Measurements from ENCODE around the gene TNFRSF13B.

The TNFRSF13B gene

DNA sequence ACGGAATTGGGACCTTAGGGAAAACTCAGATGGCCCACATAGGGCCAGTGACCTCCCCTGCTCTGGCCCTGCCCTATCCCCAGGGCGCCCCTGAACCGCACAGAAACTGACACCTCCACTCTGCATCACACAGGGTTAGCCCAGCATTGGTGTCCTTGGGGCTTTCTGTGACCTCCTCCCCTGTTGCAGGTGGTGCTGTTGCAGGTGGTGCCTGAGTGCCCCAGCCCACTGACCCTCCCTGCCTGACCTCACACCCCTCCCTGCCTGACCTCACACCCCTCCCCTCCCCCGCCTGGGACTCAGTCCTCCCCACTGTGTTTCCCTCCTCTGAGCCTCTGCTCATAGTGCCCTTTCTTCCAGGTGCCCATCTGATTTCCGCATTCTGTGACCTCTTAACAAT lies 21.4 kb downstream of the TNFRSF13B start:
- H3K27ac Mint-ChIP-seq = no peak overlapping the region
- peaks cover 46 to 58% of the 10 kb centered on the region in 2 donors for H3K27me3 Mint-ChIP-seq
- no peaks in the 10 kb centered on the region for H3K4me1 Mint-ChIP-seq (ENCODE audit: low read depth in 2 of 2)
- ATAC-seq (replicated peaks) (no peak), DNase-seq (no peak)
- H3K9me3 Mint-ChIP-seq = peaks cover 3 to 14% of the 10 kb centered on the region in 2 donors
- no peaks in the 10 kb centered on the region for H3K36me3 Mint-ChIP-seq (ENCODE audit: insufficient read depth)
- H3K4me3 Mint-ChIP-seq = no peak overlapping the region

DNA sequence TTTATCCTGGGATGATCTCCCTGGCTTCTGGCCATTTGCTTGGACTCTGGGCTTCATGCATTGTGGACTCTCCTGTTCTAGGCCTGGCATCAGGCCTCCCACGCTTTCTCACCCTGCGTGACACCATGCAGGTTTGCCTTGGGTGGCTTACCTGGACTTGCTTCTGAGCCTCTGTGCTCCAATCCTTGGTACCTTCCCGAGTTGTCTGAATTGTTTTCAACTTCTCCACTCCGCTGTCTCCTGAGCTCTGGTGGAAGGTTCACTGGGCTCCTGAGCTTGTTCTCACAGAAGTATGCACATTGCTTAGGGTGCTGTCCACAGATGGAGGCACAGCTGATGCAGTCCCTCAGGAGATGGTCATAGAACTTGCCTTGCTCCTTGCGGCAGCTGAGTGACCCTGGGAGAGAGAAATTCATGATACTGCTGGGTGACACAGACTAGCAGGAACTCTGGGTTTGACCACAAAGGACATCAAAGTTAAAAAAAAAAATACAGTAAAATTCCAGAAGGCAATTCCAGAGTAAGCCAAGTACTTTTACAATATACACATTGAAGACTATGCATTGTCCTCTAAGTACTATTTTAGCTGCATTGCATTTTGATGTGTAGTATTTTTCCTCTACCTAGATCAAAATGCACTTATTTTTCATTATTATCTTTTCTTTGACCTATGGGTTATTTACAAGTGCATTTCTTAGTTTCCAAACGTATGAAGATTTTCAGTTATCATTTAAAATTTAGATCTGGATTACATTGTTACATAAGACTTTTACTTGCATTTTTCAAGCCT lies 23.1 kb downstream of the TNFRSF13B start:
- Mint-ChIP-seq H3K9me3 (peaks cover 3 to 14% of the 10 kb centered on the region in 2 donors), H3K27me3 (peaks cover 33 to 57% of the 10 kb centered on the region in 2 donors), H3K4me1 (ENCODE audit: low read depth in 2 of 2) (no peaks in the 10 kb centered on the region), H3K36me3 (ENCODE audit: insufficient read depth) (no peaks in the 10 kb centered on the region), H3K4me3 (no peak overlapping the region), H3K27ac (no peak overlapping the region)
- ATAC-seq (replicated peaks) = no peak
- no peak for DNase-seq

DNA sequence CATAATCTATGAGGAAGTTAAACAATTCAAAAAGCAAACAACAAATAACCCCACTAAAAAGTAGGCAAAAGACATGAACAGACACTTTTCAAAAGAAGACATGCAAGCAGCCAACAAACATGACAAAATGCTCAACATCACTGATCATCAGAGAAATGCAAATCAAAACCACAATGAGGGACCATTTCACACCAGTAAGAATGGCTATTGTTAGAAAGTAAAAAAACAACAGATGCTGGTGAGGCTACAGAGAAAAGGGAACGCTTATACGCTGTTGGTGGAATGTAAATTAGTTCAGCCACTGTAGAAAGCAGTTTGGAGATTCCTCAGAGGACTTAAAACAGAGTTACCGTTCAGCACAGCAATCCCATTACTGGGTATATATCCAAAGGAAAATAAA lies 24.4 kb downstream of the TNFRSF13B start:
- H3K9me3 Mint-ChIP-seq = peaks cover 3 to 14% of the 10 kb centered on the region in 2 donors
- no peak overlapping the region for H3K27ac Mint-ChIP-seq
- H3K27me3 Mint-ChIP-seq = peaks cover 22 to 57% of the 10 kb centered on the region in 2 donors
- H3K36me3 Mint-ChIP-seq (ENCODE audit: insufficient read depth) = no peaks in the 10 kb centered on the region
- H3K4me1 Mint-ChIP-seq (ENCODE audit: low read depth in 2 of 2) = no peaks in the 10 kb centered on the region
- DNase-seq (no peak), ATAC-seq (replicated peaks) (no peak)
- H3K4me3 Mint-ChIP-seq = no peak overlapping the region

DNA sequence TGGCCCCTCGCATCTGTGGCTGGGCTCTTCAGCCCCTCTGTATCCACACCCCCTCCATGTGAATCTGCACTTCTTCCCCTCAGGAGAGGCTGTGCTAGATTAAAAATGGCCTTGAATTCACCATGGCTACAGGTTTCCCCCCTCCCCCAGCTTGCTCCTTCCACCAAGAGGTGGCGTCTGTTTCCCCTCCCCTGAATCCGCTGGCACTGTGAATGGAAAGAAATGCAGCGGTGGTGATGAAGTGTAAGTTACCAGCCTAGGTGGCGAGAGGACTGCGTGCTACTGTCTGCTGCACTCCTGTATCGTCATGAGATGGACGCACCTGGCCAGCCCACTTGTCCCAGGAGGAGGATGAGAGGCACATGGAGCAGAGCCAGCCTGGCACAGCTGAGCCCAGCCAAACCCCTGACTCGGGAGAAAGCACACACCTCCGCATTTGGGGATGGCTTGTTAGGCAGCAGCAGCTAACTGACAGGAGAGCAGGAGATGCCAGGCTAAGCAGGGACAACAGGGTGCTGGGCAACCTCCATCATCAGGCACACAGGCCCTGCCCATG lies 26.2 kb downstream of the TNFRSF13B start:
- Mint-ChIP-seq H3K27ac (no peak overlapping the region), H3K27me3 (peaks cover 11 to 56% of the 10 kb centered on the region in 2 donors), H3K4me3 (no peak overlapping the region), H3K4me1 (ENCODE audit: low read depth in 2 of 2) (no peaks in the 10 kb centered on the region), H3K36me3 (ENCODE audit: insufficient read depth) (no peaks in the 10 kb centered on the region), H3K9me3 (peaks cover 3 to 14% of the 10 kb centered on the region in 2 donors)
- no peak for ATAC-seq (replicated peaks)
- no peak for DNase-seq

DNA sequence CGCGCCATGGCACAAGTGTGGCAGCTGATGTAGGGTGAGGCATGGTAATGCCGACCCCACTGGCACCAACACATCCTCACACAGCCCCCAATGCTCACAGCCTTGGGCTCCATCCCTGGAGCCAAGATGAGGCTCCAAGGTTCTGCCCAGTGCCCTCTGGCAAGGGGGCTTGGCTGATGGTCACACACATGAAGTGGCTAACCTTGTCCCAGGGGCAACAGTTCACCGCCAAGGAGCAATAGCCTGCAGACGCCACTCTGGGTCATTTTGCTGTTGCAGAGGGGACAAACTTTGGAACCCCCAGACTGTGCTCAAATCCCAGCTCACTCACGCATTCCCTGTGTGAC lies 26.8 kb downstream of the TNFRSF13B start:
- no peaks in the 10 kb centered on the region for H3K36me3 Mint-ChIP-seq (ENCODE audit: insufficient read depth)
- ATAC-seq (replicated peaks) (no peak), DNase-seq (no peak)
- peaks cover 3 to 14% of the 10 kb centered on the region in 2 donors for H3K9me3 Mint-ChIP-seq
- no peaks in the 10 kb centered on the region for H3K4me1 Mint-ChIP-seq (ENCODE audit: low read depth in 2 of 2)
- H3K27me3 Mint-ChIP-seq = peaks cover 6 to 49% of the 10 kb centered on the region in 2 donors
- no peak overlapping the region for H3K27ac Mint-ChIP-seq
- H3K4me3 Mint-ChIP-seq = no peak overlapping the region

DNA sequence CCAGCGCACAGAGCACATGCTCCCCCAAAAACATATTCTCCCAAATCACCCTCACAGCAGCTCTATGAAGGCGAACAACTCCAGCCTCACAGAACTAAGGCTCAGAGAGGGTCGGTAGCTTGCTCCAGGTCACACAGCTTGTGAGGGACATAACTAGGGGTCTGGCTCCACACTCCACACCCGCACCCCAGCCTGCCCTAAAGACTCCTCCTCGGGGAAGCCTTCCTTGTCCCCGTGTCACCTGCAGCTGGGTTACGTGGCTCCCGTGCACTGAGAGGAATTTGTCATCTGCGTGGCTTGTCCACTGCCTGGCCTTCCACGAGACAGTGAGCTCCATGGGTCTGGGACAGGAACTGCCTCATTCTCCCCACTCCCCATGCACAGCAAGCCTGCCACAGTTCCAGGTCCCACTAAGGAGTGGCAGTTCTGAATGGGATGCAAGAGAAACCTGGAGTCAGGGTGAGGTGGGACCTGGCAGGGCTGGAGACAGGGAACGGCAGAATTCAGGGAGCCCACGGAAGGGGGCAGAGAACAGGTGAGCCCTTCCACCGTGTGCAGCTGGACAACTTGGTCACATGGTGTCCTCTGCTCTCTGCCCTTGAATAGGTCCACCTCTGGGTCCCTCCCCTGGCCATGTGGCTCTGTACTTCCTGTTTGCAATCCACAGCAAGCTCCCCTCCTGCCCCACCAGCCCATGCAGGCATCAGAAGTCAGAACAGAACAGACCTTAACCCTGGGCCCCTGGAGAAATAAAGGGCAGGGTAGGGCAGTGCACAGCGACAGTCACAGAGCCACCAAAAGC lies 27.4 kb downstream of the TNFRSF13B start:
- no peak for ATAC-seq (replicated peaks)
- Mint-ChIP-seq H3K4me1 (ENCODE audit: low read depth in 2 of 2) (no peaks in the 10 kb centered on the region), H3K36me3 (ENCODE audit: insufficient read depth) (no peaks in the 10 kb centered on the region), H3K9me3 (peaks cover 3 to 14% of the 10 kb centered on the region in 2 donors), H3K4me3 (no peak overlapping the region), H3K27ac (no peak overlapping the region), H3K27me3 (peaks cover 6 to 51% of the 10 kb centered on the region in 2 donors)
- no peak for DNase-seq

DNA sequence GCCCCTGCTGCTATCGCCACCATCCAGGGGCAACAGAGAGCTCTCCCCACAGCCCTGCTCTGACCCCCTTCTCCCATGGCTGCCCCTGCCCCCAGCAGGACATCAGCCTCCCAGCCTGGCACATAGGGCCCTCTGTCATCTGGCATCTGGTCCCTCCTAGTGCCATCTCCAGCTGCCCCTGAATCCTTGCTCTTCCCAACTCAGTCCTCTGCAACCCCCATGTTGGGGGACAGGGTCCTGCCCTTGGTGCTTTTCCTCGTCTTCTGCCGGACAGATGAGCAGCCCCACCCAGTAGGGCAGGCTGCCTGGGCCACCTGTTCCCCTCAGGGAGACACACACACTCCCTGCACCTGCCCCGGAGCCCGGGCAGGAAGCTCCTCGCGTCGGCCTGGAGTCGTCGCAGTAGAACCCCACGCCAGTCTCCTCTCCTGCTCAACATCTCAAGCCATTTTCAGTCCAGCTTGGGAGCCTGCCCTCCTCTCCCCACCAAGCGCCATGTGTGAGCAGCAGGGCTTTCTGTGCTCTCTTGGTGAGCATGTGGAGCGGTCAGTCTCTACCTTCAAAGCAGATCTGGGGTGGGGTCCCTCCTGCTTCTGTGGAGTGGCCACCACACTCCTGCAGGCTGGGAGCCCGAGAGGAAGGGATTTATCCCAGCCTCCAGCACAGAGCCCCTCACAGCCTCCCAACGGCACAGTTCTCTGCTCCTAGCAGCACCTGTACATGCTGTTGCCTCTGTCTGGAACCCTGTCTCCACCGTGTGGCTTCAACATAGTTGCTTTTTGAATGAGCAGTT lies 28.2 kb downstream of the TNFRSF13B start:
- Mint-ChIP-seq H3K27ac (peak overlapping the region in 1 of 2 donors; percentile 77), H3K9me3 (peaks cover 3 to 6% of the 10 kb centered on the region in 2 donors), H3K36me3 (ENCODE audit: insufficient read depth) (no peaks in the 10 kb centered on the region), H3K4me1 (ENCODE audit: low read depth in 2 of 2) (no peaks in the 10 kb centered on the region), H3K27me3 (peaks cover 12 to 59% of the 10 kb centered on the region in 2 donors), H3K4me3 (no peak overlapping the region)
- ATAC-seq (replicated peaks) (no peak), DNase-seq (no peak)

DNA sequence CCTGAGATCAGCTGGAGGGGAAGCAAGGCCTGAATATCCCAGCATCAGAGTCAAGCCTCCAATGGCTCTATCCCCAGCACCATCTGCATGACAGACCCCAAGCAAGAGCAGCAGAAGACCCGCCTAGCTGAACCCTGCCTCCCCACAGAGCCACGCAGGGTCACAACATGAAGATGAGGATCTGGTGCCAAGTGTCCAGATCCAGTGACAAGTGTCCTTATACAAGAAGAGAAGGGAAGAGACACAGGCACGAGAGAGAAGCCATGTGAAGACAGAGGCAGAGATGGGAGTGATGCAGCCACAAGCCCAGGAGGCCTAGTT lies 28.9 kb downstream of the TNFRSF13B start:
- ATAC-seq (replicated peaks) (no peak), DNase-seq (no peak)
- Mint-ChIP-seq H3K4me1 (ENCODE audit: low read depth in 2 of 2) (no peaks in the 10 kb centered on the region), H3K27me3 (peaks cover 12 to 60% of the 10 kb centered on the region in 2 donors), H3K36me3 (ENCODE audit: insufficient read depth) (no peaks in the 10 kb centered on the region), H3K4me3 (no peak overlapping the region), H3K27ac (peak overlapping the region in 1 of 2 donors; percentile 77), H3K9me3 (no peaks in the 10 kb centered on the region)

DNA sequence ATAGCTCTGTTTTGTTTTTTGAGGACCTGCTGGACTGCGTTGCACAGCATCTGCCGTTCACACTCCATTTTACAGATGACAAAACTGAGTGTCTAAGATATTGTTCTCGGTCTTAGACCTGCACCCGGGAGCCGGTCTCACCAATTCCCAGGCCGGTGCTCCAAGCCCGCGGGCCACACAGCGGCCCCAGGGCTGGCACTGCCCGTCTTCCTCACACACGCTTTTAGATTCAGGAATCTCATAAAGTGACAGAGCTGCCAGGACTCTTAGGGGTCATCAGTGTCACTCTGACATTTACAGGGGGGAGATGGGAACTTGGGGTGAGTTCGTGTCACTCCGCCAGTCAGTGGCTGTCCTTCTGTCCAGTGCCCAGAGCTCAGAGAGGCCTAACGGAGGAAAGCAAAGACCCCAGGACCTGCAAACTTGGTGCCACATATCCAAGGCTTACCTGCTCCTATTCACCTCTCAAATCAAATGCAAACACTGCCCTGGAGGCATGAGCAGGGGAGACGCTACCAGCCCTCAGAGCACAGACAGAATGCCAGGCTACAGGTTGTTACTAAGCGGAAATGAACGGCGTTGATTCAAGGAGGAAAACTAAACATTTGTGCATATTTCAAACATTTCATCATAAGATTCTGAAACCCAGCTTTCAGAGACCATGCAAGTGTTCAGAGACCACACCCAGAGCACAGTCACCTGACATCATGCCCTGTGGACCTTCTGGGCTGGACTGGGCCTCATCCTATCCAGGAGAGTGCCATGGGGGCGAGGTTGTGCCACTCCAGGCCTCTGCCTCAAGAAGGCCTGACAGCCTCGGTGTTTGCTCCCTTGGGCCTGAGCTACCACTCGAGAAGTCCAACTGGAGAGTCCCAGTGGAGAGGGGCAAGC lies 29.5 kb downstream of the TNFRSF13B start:
- no peak for DNase-seq
- H3K36me3 Mint-ChIP-seq (ENCODE audit: insufficient read depth) = no peaks in the 10 kb centered on the region
- no peak overlapping the region for H3K4me3 Mint-ChIP-seq
- H3K27ac Mint-ChIP-seq = peak overlapping the region in 1 of 2 donors; percentile 77
- H3K27me3 Mint-ChIP-seq = peaks cover 12 to 60% of the 10 kb centered on the region in 2 donors
- no peak for ATAC-seq (replicated peaks)
- no peaks in the 10 kb centered on the region for H3K9me3 Mint-ChIP-seq
- H3K4me1 Mint-ChIP-seq (ENCODE audit: low read depth in 2 of 2) = no peaks in the 10 kb centered on the region

DNA sequence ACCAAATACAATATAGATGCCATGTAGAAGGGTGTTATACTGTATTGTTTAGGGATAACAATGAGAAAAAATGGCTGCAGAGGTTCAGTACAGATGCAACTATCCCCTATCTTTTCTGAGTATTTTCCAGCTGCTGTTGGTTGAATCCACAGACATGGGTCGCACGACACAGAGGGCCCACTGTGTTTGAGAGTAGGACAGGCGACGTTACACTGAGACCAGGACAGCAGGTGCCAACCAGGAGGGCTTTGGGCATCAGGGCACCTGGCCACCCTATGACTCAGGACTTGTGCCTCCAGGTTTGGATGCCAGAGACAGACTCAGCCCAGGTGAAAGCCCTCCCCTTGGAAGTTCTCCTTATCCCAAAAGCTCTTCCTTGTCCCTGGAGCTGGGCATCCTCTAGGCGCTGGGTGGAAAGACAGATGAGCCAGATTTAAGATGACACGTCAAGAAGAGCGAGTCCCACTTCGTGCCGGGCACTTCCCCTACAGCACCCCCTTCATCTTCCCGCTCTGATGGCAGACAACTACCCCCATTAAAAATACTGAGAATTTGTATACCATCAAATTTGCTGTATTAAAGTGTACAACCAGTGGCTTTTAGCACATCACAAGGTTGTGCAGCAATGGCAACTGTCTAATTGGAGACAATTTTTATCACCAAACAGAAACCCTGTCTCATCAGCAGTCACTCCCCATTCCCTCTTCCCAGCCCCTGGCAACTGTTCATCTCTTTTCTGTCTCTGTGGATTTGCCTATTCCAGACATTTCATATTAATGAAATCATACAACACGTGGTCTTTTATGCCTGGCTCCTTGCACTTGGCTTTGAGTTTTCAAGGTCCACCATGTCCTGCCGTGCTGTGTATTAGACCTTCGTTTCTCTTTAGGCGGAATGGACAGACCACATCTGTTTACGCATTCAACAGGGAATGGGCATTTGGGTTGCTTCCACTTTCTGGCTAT lies 30.6 kb downstream of the TNFRSF13B start:
- peaks cover 12 to 69% of the 10 kb centered on the region in 2 donors for H3K27me3 Mint-ChIP-seq
- no peaks in the 10 kb centered on the region for H3K4me1 Mint-ChIP-seq (ENCODE audit: low read depth in 2 of 2)
- DNase-seq (no peak), ATAC-seq (replicated peaks) (no peak)
- no peak overlapping the region for H3K4me3 Mint-ChIP-seq
- no peak overlapping the region for H3K27ac Mint-ChIP-seq
- H3K36me3 Mint-ChIP-seq (ENCODE audit: insufficient read depth) = no peaks in the 10 kb centered on the region
- H3K9me3 Mint-ChIP-seq = no peaks in the 10 kb centered on the region

DNA sequence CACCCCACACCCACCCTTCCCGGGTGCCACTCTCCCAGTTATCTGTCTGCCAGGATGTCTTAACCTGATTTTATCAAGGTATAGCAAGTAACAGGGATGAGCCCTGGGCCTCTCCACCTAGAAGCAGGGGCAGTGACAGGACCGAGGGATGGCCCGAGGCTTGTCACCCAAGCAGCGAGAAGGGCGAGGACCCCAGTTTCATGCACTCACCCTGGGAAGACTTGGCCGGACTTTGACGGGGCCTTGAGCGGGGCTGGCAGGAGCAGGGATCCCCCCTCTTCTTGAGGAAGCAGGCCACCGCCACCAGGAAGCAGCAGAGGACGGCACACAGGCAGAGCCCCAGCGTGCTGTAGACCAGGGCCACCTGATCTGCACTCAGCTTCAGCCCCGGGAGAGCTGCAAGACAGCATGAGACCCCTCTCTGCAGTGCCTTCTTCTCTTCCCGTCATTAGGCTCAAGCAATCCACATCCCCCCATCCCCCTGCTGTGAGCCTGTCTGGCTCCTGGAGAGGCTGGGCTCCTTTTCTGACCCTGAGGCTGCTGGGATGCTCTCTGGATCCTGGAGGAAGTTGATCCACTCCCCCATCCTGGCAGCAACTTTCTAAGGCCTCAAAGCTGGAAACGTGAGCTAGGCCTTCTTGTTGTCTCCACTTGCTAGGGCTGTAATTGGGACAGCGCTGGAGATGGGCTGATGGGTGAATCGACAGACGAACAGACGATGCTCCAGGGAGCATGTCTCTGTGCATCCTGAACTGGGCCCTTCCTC lies 31.6 kb downstream of the TNFRSF13B start:
- Mint-ChIP-seq H3K9me3 (no peaks in the 10 kb centered on the region), H3K27me3 (peaks cover 12 to 71% of the 10 kb centered on the region in 2 donors)
- no peak for DNase-seq

More for the DNA sequence above, 31.6 kb downstream of the TNFRSF13B start:
- H3K36me3 Mint-ChIP-seq (ENCODE audit: insufficient read depth) = no peaks in the 10 kb centered on the region
- no peak overlapping the region for H3K4me3 Mint-ChIP-seq
- no peaks in the 10 kb centered on the region for H3K4me1 Mint-ChIP-seq (ENCODE audit: low read depth in 2 of 2)
- H3K27ac Mint-ChIP-seq = no peak overlapping the region
- no peak for ATAC-seq (replicated peaks)
